SW480 (cell line): Measurements from ENCODE around the gene ETV3L.
A peak's percentile ranks its signal among the peaks of the same experiment; 100 is the strongest.
"Not testable (repeated sequence)": the region's sequence is repeated elsewhere in the genome, so short reads cannot be mapped to it uniquely, and the experiment has no call there.

Experiments used
- DNase-seq: peaks from one replicate; pipeline ENCODE4 v3.0.0-alpha.2; 2016; ENCODE audit warnings: low spot score

ETV3L gene

GRCh38 chr1:157105298-157105987 lies 5.8 kb upstream of the ETV3L start:
- no peak for DNase-seq

- DNase-seq = no peak
Measured at GRCh38 chr1:157104598-157105293, 5.1 kb upstream of the ETV3L start.

- no peak for DNase-seq
Measured at GRCh38 chr1:157103268-157103667, 3.7 kb upstream of the ETV3L start.

GRCh38 chr1:157101149-157101548 lies 1.5 kb upstream of the ETV3L start:
- no peak for DNase-seq

- DNase-seq = not testable (repeated sequence)
Measured at GRCh38 chr1:157098987-157099632, 498 bp downstream of the ETV3L start.

GRCh38 chr1:157098519-157098918 lies 1.1 kb downstream of the ETV3L start:
- DNase-seq = no peak

GRCh38 chr1:157097692-157098091 lies 1.9 kb downstream of the ETV3L start:
- no peak for DNase-seq

GRCh38 chr1:157096881-157097280 lies 2.7 kb downstream of the ETV3L start:
- DNase-seq = no peak

- no peak for DNase-seq
Measured at GRCh38 chr1:157095551-157095950, 4.1 kb downstream of the ETV3L start.

- DNase-seq = no peak
Measured at GRCh38 chr1:157095091-157095490, 4.5 kb downstream of the ETV3L start.

GRCh38 chr1:157092831-157093230 lies 6.8 kb downstream of the ETV3L start:
- no peak for DNase-seq

- DNase-seq = no peak
Measured at GRCh38 chr1:157091668-157092273, 7.8 kb downstream of the ETV3L start.

- no peak for DNase-seq
Measured at GRCh38 chr1:157091186-157091585, 8.4 kb downstream of the ETV3L start.

- no peak for DNase-seq
Measured at GRCh38 chr1:157090771-157091170, 8.8 kb downstream of the ETV3L start.

- DNase-seq = peak; percentile 64
Measured at GRCh38 chr1:157090196-157090647, 9.4 kb downstream of the ETV3L start.

- DNase-seq = no peak
Measured at GRCh38 chr1:157089789-157090188, 9.8 kb downstream of the ETV3L start.

- DNase-seq = no peak
Measured at GRCh38 chr1:157088607-157089006, 11.0 kb downstream of the ETV3L start.

- DNase-seq = no peak
Measured at GRCh38 chr1:157087030-157087429, 12.6 kb downstream of the ETV3L start.

GRCh38 chr1:157086299-157086698 lies 13.3 kb downstream of the ETV3L start:
- no peak for DNase-seq

GRCh38 chr1:157085421-157085820 lies 14.2 kb downstream of the ETV3L start:
- DNase-seq = no peak

- DNase-seq = no peak
Measured at GRCh38 chr1:157084720-157085119, 14.9 kb downstream of the ETV3L start.

GRCh38 chr1:157081707-157082106 lies 17.9 kb downstream of the ETV3L start:
- DNase-seq = no peak

- DNase-seq = no peak
Measured at GRCh38 chr1:157080714-157081113, 18.9 kb downstream of the ETV3L start.
